ENCODE results near the gene HK1. TPM values are rescaled to one million over a fixed set of nuclear protein-coding genes. Genes with fewer than 3 reads are reported as not detected.

HK1 gene
- total and polyA plus RNA-seq, 2 experiments from 2014 or later: 31.1 to 42.5 TPM

- Histone ChIP-seq H3K27me3 (no peaks in the 10 kb centered on the region), H3K4me2 (no peak overlapping the region), H3K79me2 (no peaks in the 10 kb centered on the region), H3K27ac (no peak overlapping the region), H3K4me1 (ENCODE audit: insufficient read depth) (peaks cover 13% of the 10 kb centered on the region), H3K9me2 (replicated peaks; ENCODE audit: insufficient read depth) (no peaks in the 10 kb centered on the region), H2AFZ (no peak overlapping the region), H3K9me3 (ENCODE audit: low read depth) (no peaks in the 10 kb centered on the region), H3K36me3 (replicated peaks; ENCODE audit: insufficient read depth, low read depth) (no peaks in the 10 kb centered on the region), H3K4me3 (no peak overlapping the region), H4K20me1 (ENCODE audit: insufficient read depth, poor library complexity, severe bottlenecking) (no peaks in the 10 kb centered on the region)
- 93% methylated on average over 25 of the region's 26 CpGs for WGBS (ENCODE audit: low lambda C conversion rate, missing lambda C conversion rate)
- TF ChIP-seq CTCF (IDR thresholded peaks at IDR 0.05; ENCODE audit: poor library complexity) (no peak), EZH2phosphoT487 (IDR thresholded peaks at IDR 0.05; ENCODE audit: low read depth, severe bottlenecking, unreplicated experiment) (no peak), EZH2 (IDR thresholded peaks at IDR 0.05; ENCODE audit: borderline replicate concordance) (no peak)
- no peak for DNase-seq (ENCODE audit: low spot score)
Measured at GRCh38 chr10:69382382-69383117, 104.3 kb downstream of the HK1 start.

GRCh38 chr10:69383558-69383957, 105.3 kb downstream of the HK1 start:
- TF ChIP-seq CTCF (IDR thresholded peaks at IDR 0.05; ENCODE audit: poor library complexity) (peak; percentile 8), EZH2phosphoT487 (IDR thresholded peaks at IDR 0.05; ENCODE audit: low read depth, severe bottlenecking, unreplicated experiment) (no peak), EZH2 (IDR thresholded peaks at IDR 0.05; ENCODE audit: borderline replicate concordance) (no peak)

GRCh38 chr10:69384320-69384719, 106.0 kb downstream of the HK1 start:
- Histone ChIP-seq H3K4me2 (no peak overlapping the region), H3K36me3 (replicated peaks; ENCODE audit: insufficient read depth, low read depth) (no peaks in the 10 kb centered on the region), H3K9me3 (ENCODE audit: low read depth) (no peaks in the 10 kb centered on the region), H3K27ac (no peak overlapping the region), H3K4me3 (no peak overlapping the region), H2AFZ (no peak overlapping the region), H3K27me3 (no peaks in the 10 kb centered on the region), H3K79me2 (no peaks in the 10 kb centered on the region), H3K4me1 (ENCODE audit: insufficient read depth) (peaks cover 13% of the 10 kb centered on the region), H4K20me1 (ENCODE audit: insufficient read depth, poor library complexity, severe bottlenecking) (no peaks in the 10 kb centered on the region), H3K9me2 (replicated peaks; ENCODE audit: insufficient read depth) (no peaks in the 10 kb centered on the region)
- 95% methylated on average over 10 of the region's 10 CpGs for WGBS (ENCODE audit: low lambda C conversion rate, missing lambda C conversion rate)
- no peak for DNase-seq (ENCODE audit: low spot score)
- TF ChIP-seq CTCF (IDR thresholded peaks at IDR 0.05; ENCODE audit: poor library complexity): no peak
- no peak for TF ChIP-seq EZH2 (IDR thresholded peaks at IDR 0.05; ENCODE audit: borderline replicate concordance)
- TF ChIP-seq EZH2phosphoT487 (IDR thresholded peaks at IDR 0.05; ENCODE audit: low read depth, severe bottlenecking, unreplicated experiment): no peak

More at GRCh38 chr10:69383558-69383957, 105.3 kb downstream of the HK1 start:
- Histone ChIP-seq H3K27ac (no peak overlapping the region), H3K36me3 (replicated peaks; ENCODE audit: insufficient read depth, low read depth) (no peaks in the 10 kb centered on the region), H2AFZ (no peak overlapping the region), H4K20me1 (ENCODE audit: insufficient read depth, poor library complexity, severe bottlenecking) (no peaks in the 10 kb centered on the region), H3K4me2 (no peak overlapping the region), H3K9me2 (replicated peaks; ENCODE audit: insufficient read depth) (no peaks in the 10 kb centered on the region), H3K9me3 (ENCODE audit: low read depth) (no peaks in the 10 kb centered on the region), H3K27me3 (no peaks in the 10 kb centered on the region), H3K79me2 (no peaks in the 10 kb centered on the region), H3K4me3 (no peak overlapping the region), H3K4me1 (ENCODE audit: insufficient read depth) (peaks cover 13% of the 10 kb centered on the region)
- DNase-seq (ENCODE audit: low spot score): no peak
- 75% methylated on average over 3 of the region's 3 CpGs for WGBS (ENCODE audit: low lambda C conversion rate, missing lambda C conversion rate)

All from hepatocyte (in vitro differentiated cells).